Measurements from ENCODE around the gene C2CD2. TPM values are rescaled to one million over a fixed set of nuclear protein-coding genes. Genes with fewer than 3 reads are reported as not detected.

C2CD2 gene
- polyA plus RNA-seq, 1 of the 3 experiments (the other 2 are of a cell fraction), result 9.7 TPM

- DNase-seq, result no peak
- H2AFZ ChIP-seq (ENCODE audit: low read depth), result no peak overlapping the region
- H3K27me3 ChIP-seq (ENCODE audit: insufficient read depth), result no peaks in the 10 kb centered on the region
- 88% methylated on average over 3 of the region's 3 CpGs for WGBS (ENCODE audit: low lambda C conversion rate)
- H3K4me2 ChIP-seq, result no peak overlapping the region
- no peak for TF ChIP-seq GATA2 (CRISPR knock-in tag; IDR thresholded peaks at IDR 0.05)
- TF ChIP-seq MEF2A (IDR thresholded peaks at IDR 0.05; ENCODE audit: borderline replicate concordance, low read depth), result no peak
- TF ChIP-seq NRF1 (IDR thresholded peaks at IDR 0.05; ENCODE audit: low read depth, low read length), result no peak
- TF ChIP-seq PBX3 (IDR thresholded peaks at IDR 0.05), result no peak
- TF ChIP-seq, protein P1, sequence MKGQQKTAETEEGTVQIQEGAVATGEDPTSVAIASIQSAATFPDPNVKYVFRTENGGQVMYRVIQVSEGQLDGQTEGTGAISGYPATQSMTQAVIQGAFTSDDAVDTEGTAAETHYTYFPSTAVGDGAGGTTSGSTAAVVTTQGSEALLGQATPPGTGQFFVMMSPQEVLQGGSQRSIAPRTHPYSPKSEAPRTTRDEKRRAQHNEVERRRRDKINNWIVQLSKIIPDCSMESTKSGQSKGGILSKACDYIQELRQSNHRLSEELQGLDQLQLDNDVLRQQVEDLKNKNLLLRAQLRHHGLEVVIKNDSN (IDR thresholded peaks at IDR 0.05; ENCODE audit: borderline replicate concordance, low read depth), result no peak
- TF ChIP-seq MXI1 (IDR thresholded peaks at IDR 0.05; ENCODE audit: low read depth, low read length), result no peak
- TF ChIP-seq FOXM1 (IDR thresholded peaks at IDR 0.05; ENCODE audit: low read depth), result no peak
- no peak for TF ChIP-seq SMC3 (IDR thresholded peaks at IDR 0.05; ENCODE audit: low read depth, low read length)
- TF ChIP-seq EZH2phosphoT487 (IDR thresholded peaks at IDR 0.05; ENCODE audit: borderline replicate concordance, low read depth), result no peak
- TF ChIP-seq RXRA (IDR thresholded peaks at IDR 0.05; ENCODE audit: borderline replicate concordance, low read depth), result no peak
- no peak for TF ChIP-seq TCF12 (IDR thresholded peaks at IDR 0.05)
- no peak for TF ChIP-seq NFIC (IDR thresholded peaks at IDR 0.05; ENCODE audit: borderline replicate concordance)
- TF ChIP-seq, protein P2, sequence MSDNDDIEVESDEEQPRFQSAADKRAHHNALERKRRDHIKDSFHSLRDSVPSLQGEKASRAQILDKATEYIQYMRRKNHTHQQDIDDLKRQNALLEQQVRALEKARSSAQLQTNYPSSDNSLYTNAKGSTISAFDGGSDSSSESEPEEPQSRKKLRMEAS (IDR thresholded peaks at IDR 0.05; ENCODE audit: low read depth), result no peak
- TF ChIP-seq, protein P3, sequence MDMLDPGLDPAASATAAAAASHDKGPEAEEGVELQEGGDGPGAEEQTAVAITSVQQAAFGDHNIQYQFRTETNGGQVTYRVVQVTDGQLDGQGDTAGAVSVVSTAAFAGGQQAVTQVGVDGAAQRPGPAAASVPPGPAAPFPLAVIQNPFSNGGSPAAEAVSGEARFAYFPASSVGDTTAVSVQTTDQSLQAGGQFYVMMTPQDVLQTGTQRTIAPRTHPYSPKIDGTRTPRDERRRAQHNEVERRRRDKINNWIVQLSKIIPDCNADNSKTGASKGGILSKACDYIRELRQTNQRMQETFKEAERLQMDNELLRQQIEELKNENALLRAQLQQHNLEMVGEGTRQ (IDR thresholded peaks at IDR 0.05; ENCODE audit: borderline replicate concordance, low read depth, low read length), result no peak
- no peak for TF ChIP-seq SIN3A (IDR thresholded peaks at IDR 0.05; ENCODE audit: borderline replicate concordance, low read depth, low read length)
- TF ChIP-seq ELF1 (IDR thresholded peaks at IDR 0.05), result no peak
- H3K9ac ChIP-seq, result no peak overlapping the region
- no peaks in the 10 kb centered on the region for H3K4me1 ChIP-seq (ENCODE audit: control insufficient read depth in 1 of 2, insufficient read depth in 2 of 2, low read depth in 1 of 2, low read length in 1 of 2)
- no peak overlapping the region for H3K27ac ChIP-seq (ENCODE audit: low read depth in 2 of 2, low read length in 1 of 2)
- ChIA-PET POLR2A (interaction anchor here (0.6 kb wide), 1 partner anchor 9 kb away, joined by 3 read pairs; no protein-coding TSS in a partner anchor), CTCF (interaction anchor here (1.1 kb wide), 1 partner anchor 21 kb away, joined by 3 read pairs; no protein-coding TSS in a partner anchor)
- H4K20me1 ChIP-seq (ENCODE audit: insufficient read depth), result no peaks in the 10 kb centered on the region
- H3K79me2 ChIP-seq (ENCODE audit: insufficient read depth), result no peaks in the 10 kb centered on the region
- H3F3A ChIP-seq (replicated peaks; ENCODE audit: insufficient read depth), result no peaks in the 10 kb centered on the region
- no peaks in the 10 kb centered on the region for H3K9me2 ChIP-seq
- peaks cover 13 to 46% of the 10 kb centered on the region in 2 experiments for H3K36me3 ChIP-seq (replicated peaks in 1 of 2; ENCODE audit: control insufficient read depth in 1 of 2, insufficient read depth in 2 of 2, low read length in 1 of 2)
- no peaks in the 10 kb centered on the region for H3K9me3 ChIP-seq
- no peak overlapping the region for H3K4me3 ChIP-seq (ENCODE audit: low read depth in 2 of 2, low read length in 1 of 2)
Observed at GRCh38 chr21:41908829-41909228, 45.0 kb downstream of the C2CD2 start.
